Measurements from ENCODE around the gene SLX4IP.

Gene SLX4IP

GRCh38 chr20:10429443-10429981 is 5.6 kb upstream of the SLX4IP start:
- no peak for DNase-seq

GRCh38 chr20:10430000-10430466 is 5.1 kb upstream of the SLX4IP start:
- DNase-seq = peak; percentile 21

GRCh38 chr20:10430704-10431103 is 4.4 kb upstream of the SLX4IP start:
- no peak for DNase-seq

- DNase-seq = peak; percentile 30
Measured at GRCh38 chr20:10432079-10432478, 3.0 kb upstream of the SLX4IP start.

GRCh38 chr20:10433014-10433622 is 2.0 kb upstream of the SLX4IP start:
- DNase-seq = no peak

GRCh38 chr20:10433623-10434466 is 1.3 kb upstream of the SLX4IP start, which contains the start of gene MKKS:
Gene MKKS, minus strand, starts transcription at chr20:10434222. Its CDS starts 20,708 bp downstream, at chr20:10413514.
- peak; percentile 90 for DNase-seq

- peak; percentile 99 for DNase-seq
Measured at GRCh38 chr20:10434467-10434831, 656 bp upstream of the SLX4IP start.

GRCh38 chr20:10436053-10436699 is 1.1 kb downstream of the SLX4IP start:
- DNase-seq = no peak

- DNase-seq = no peak
Measured at GRCh38 chr20:10438217-10438616, 3.1 kb downstream of the SLX4IP start.

GRCh38 chr20:10443936-10444335 is 8.8 kb downstream of the SLX4IP start:
- no peak for DNase-seq

GRCh38 chr20:10445758-10446157 is 10.7 kb downstream of the SLX4IP start:
- DNase-seq = no peak

- peak; percentile 76 for DNase-seq
Measured at GRCh38 chr20:10447028-10447427, 11.9 kb downstream of the SLX4IP start.

- peak; percentile 13 for DNase-seq
Measured at GRCh38 chr20:10448270-10449156, 13.4 kb downstream of the SLX4IP start.

GRCh38 chr20:10449270-10449669 is 14.2 kb downstream of the SLX4IP start:
- no peak for DNase-seq

GRCh38 chr20:10453241-10453640 is 18.1 kb downstream of the SLX4IP start:
- DNase-seq = no peak

GRCh38 chr20:10454151-10454750 is 19.1 kb downstream of the SLX4IP start:
- no peak for DNase-seq

GRCh38 chr20:10461495-10461894 is 26.4 kb downstream of the SLX4IP start:
- DNase-seq = no peak

GRCh38 chr20:10462516-10462915 is 27.4 kb downstream of the SLX4IP start:
- DNase-seq = peak; percentile 17

GRCh38 chr20:10463622-10464021 is 28.5 kb downstream of the SLX4IP start:
- DNase-seq = no peak

- no peak for DNase-seq
Measured at GRCh38 chr20:10465135-10465534, 30.0 kb downstream of the SLX4IP start.

GRCh38 chr20:10466325-10466724 is 31.2 kb downstream of the SLX4IP start:
- no peak for DNase-seq

GRCh38 chr20:10466855-10467254 is 31.8 kb downstream of the SLX4IP start:
- no peak for DNase-seq

Measured in EL (cell line).